COLO668 (cell line): ENCODE data around the gene CALML6.
"Not testable (repeated sequence)": the region's sequence is repeated elsewhere in the genome, so short reads cannot be mapped to it uniquely, and the experiment has no call there.

ENCODE experiments used
- DNase-seq: peaks from one replicate; lab custom pipeline; 2025; ENCODE audit not compliant: unreplicated experiment; lab: John Stamatoyannopoulos, UW

Gene CALML6

GRCh38 chr1:1924849-1925248 is 9.8 kb downstream of the CALML6 start:
- no peak for DNase-seq

GRCh38 chr1:1925437-1926345 is 10.6 kb downstream of the CALML6 start:
- no peak for DNase-seq

- DNase-seq = no peak
These were observed 11.3 kb downstream of the CALML6 start for GRCh38 chr1:1926346-1926811.

- no peak for DNase-seq
These were observed 12.0 kb downstream of the CALML6 start for GRCh38 chr1:1926886-1927660.

- DNase-seq = no peak
These were observed 12.7 kb downstream of the CALML6 start for GRCh38 chr1:1927751-1928150.

- no peak for DNase-seq
These were observed 13.4 kb downstream of the CALML6 start for GRCh38 chr1:1928231-1929101.

- no peak for DNase-seq
These were observed 14.1 kb downstream of the CALML6 start for GRCh38 chr1:1929102-1929638.

- no peak for DNase-seq
These were observed 14.8 kb downstream of the CALML6 start for GRCh38 chr1:1929639-1930545.

- DNase-seq = not testable (repeated sequence)
These were observed 19.8 kb downstream of the CALML6 start for GRCh38 chr1:1934848-1935247.

GRCh38 chr1:1937061-1937460 is 22.0 kb downstream of the CALML6 start:
- no peak for DNase-seq

- DNase-seq = no peak
These were observed 22.7 kb downstream of the CALML6 start for GRCh38 chr1:1937549-1938275.

GRCh38 chr1:1938276-1938573 is 23.2 kb downstream of the CALML6 start:
- DNase-seq = no peak

- DNase-seq = no peak
These were observed 23.7 kb downstream of the CALML6 start for GRCh38 chr1:1938613-1939295.

GRCh38 chr1:1939296-1940122 is 24.4 kb downstream of the CALML6 start:
- DNase-seq = no peak

GRCh38 chr1:1940123-1940425 is 25.0 kb downstream of the CALML6 start:
- DNase-seq = no peak

- no peak for DNase-seq
These were observed 26.3 kb downstream of the CALML6 start for GRCh38 chr1:1941211-1941841.
